Fibroblast of upper back skin (primary cell): ENCODE results near the gene FARP2.

Experiments used
- DNase-seq: peaks from one replicate; pipeline ENCODE4 v3.0.0-alpha.2; 2013

Gene FARP2

DNA sequence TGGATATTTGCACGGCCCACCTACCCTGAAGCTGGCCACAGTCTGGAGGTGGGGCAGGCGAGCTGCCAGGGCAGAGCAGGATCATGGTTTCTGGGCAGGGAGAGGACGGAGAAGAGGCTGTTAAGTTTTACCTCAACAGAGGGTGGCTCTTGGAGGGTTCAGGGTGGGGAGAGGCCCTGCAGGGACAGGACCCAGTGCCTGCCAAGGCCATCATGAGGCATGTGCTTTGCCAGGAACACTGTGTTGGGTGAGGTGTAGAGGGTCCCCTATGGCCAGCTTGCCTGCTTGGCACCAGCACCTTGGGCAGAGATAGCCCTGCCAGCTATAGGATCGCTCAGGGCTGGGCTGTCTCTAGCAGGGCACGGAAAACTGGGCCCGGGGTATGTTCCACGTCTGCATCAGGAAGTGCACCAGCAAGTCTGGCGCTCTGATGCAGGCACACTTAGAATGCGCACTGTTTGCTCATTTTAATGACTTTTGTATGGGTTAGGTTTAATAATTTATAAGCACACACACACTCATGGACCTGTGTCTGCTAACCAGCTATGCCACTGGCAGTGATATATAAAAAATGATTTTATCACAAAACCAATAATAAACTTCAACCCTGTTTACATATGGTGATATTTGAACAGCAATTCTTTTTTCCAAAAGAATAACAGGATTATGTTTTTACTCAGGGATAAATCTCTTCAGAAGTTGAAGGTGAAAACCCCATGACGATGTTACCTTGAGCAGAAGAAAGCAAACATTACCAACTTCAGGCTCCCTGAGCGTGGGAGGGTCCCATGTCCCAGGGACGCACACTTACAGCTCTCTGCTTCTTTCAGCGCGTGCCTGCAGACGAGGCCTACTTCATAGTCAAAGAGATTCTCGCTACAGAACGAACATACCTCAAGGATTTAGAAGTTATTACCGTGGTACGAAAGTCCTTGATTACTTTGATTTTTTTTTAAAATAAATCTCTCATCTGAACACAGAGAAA lies 105.9 kb downstream of the FARP2 start:
- no peak for DNase-seq

DNA sequence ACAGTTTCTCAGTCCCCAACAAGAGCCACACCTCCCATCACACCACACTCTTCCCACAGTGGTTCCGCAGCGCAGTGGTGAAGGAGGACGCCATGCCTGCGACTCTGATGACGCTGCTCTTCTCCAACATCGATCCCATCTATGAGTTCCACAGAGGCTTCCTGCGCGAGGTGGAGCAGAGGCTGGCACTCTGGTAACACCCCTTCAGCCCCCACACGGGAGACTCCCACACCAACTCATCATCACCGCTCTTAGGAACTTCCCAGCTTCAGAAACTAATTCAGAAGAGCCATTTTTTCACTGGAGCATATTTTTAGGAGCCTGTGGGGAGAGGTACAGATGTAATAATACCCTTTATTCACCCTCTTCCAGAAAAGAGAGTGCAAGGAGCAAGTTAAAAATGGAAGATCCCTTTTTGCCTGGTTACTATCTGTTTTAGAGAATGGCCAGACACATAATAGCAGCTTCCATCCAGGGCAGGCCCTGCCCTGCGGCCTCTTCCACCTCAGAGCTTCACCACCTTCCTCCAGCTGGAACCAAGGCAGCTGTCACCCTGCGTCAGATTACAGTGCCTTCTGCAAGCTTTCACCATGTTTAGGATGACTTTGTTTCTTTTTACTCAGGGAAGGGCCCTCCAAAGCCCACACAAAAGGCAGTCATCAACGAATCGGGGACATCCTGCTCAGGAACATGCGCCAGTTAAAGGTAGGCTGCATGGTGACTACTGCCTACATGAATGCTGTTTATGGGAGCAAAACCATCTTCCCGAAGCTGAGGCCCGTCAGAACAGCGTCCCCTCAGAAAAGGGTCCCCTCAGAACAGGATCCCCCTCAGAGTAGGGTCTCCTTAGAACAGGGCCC lies 107.4 kb downstream of the FARP2 start:
- DNase-seq, result no peak

DNA sequence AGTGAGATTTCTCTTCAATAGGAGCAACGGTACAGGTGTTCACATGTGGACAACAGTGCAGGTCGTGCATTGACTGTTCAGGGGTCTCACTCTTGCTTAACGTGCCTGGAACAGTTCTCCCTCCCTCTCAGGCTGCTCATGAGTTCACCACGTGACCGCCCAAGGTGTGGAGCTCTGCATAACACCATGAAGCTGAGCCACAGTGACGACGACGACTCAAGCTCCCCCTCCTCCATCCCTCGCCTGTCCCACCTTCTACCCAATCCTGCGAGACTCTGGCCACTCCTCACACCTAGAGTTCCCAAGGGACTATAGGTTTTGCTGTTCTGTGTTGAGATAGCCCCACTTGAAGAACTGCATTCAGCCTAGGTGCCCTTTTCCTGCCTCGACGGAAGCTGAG lies 109.5 kb downstream of the FARP2 start:
- no peak for DNase-seq

DNA sequence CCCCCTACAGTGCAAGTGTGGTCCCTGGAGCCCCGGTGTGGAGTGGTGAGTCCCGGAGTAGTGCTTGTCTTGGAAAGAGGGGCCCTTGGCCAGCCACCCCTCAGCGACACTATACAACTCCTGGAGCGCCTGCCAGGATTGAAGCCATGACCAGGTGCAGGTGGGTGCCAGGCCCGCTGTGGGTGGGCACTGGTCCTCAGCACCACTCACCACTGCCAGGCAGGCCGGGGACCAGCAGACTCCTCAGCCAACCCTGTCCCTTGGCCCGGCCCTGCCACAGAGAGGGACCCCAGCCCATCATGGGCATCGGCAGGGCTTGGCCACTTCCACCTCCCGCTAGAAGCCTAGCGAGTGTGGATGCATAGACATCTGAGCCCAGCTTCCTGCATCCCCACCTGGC lies 110.1 kb downstream of the FARP2 start:
- DNase-seq, result no peak

DNA sequence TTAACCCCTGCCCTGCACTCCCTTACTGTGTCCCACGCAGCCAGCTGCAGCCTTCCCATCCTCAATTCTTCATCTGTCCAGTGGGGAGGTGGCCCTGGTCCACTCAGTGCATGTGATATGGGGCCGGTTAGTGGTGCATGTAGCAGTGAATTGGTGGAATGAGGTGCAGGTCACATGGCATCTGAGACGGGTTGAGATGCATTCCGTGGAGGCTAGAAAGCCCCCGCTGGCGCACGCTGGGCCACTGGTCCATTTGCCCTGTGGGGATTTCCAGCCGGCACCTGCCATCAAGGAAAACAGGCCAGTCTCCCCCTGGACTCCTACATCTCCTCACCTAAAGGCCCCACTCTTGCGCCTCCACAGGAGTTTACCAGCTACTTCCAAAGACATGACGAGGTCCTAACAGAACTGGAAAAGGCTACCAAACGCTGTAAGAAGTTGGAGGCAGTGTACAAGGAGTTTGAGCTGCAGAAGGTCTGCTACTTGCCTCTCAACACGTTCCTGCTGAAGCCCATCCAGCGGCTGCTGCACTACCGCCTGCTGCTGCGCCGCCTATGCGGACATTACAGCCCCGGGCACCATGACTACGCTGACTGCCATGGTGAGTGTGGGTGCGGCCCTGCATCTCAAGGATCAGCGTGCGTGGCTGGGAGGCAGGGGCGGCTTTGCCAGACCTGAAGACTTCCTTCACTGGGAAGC lies 111.8 kb downstream of the FARP2 start:
- DNase-seq, result no peak

DNA sequence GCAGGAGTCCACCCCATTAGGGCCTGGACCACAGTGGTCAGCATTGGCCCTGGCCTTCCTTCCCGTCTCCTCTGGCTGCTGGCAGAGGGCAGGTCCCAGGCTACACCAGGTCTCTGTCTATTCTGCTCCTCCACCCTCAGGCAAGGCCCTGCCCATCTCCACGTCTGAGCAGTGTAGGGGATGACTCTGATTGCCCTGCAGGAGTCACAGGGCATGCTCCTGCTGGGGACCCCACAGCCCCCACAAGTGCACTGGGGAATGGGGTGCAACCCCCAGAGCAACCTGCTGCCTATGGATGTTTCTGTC lies 112.3 kb downstream of the FARP2 start:
- DNase-seq, result no peak

DNA sequence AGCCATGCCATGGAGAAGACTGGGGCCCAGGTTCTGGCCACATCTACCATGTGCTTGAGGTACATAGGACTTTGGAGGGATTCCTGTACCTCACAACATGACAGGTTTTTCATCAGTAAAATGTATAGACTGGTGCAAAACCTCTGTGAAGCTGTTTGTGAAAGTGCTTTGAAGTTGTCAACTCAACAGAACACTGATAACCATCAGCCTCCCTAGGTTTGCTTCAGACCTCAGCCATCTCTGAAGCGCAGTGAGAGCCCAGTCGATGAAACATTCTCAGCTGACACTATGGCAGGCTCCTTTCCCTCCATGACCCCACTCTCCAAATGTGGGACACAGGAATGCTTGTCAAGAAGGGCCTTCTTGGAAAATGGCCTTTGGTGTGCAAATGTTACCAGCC lies 113.7 kb downstream of the FARP2 start:
- no peak for DNase-seq

DNA sequence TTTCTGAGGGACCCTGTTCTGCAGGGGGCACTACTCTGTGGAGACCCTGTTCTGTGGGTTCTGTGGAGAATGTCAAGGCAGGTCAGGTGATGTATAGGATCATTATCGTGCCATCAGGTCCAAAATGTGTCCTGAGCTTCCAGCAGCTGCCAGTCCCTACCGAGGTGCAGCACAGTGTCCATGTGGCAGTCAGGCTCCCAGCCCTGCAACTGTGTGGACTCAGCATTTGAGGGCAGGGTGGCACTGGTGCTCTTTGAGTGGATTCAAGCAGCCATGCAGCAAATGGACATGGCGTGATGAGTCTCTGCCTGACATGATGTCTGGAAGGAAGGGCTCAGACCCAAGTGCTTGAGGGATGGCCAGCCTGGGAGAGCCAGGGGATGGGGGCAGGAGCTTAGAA lies 117.3 kb downstream of the FARP2 start:
- DNase-seq, result no peak

DNA sequence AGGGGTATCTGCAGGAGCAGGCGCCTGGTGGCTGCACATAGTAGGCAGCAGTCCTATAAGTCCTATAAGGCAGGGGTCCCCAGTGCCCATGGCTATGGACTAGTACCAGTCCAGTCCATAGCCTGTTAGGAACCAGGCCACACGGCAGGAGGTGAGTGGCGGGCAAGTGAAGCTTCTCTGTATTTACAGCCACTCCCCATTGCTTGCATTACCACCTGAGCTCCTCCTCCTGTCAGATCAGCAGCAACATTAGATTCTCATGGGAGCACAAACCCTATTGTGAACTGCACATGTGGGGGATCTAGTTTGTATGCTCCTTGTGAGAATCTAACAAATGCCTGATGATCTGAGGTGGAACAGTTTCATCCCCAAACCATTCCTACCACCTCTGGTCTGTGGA lies 119.2 kb downstream of the FARP2 start:
- no peak for DNase-seq

DNA sequence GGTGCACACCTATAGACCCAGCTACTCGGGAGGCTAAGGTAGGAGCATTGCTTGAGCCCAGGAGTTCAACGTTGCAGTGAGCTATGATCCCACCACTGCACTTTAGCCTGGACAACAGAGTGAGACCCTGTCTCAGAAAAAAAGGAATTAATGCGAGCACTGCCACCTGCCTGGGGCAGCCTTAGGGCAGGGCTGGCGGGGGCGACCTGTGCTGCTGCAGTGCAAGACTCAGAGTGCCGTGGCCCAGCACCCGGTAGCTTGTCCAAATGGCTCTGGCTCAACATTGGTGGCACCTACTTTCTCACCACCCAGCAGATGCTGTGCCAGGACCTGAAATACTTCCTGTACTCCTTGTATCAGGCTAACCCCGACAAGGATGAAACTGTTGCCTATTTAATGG lies 122.1 kb downstream of the FARP2 start:
- no peak for DNase-seq

DNA sequence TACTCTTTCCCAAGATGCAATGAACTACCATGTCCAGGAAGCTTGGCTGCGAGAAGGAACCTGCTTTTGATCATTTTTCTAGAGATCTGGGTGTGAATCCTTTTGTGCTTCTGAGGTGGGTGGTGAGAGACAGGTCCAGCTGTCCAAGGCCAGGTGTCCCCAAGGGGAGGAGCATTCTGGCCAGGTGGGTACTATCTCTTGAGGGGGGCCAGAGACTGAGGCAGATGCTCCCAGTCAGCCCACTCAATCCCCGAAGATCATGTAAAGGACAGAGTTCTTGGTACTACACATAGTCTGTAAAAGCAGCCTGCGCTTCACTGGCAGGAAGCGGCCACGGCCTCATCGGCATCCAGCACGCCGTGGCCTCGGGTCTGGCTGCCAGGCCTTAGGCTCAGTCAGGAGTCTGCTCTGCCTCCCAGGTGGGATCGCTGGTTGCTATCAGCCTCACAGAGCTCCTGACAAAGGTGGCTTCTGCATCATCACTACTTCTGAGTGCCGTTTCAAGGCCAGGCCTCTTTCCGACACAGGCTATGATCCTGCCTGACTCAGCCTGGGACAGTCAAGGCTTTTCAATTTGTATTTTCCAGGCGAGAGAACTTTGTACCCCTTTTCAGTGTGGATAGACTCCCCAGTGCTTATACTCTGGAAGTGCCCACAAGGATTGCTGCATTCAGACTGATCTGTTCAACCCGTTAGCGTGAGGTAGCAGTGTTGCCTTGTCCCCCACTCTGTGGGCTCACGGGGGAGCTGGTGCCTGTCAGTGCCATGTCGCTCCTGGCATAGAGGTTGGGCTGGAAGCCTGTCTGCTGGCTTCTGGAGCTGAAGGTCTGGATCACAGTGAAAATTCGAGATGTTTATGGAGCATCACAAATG lies 123.2 kb downstream of the FARP2 start:
- DNase-seq, result no peak

DNA sequence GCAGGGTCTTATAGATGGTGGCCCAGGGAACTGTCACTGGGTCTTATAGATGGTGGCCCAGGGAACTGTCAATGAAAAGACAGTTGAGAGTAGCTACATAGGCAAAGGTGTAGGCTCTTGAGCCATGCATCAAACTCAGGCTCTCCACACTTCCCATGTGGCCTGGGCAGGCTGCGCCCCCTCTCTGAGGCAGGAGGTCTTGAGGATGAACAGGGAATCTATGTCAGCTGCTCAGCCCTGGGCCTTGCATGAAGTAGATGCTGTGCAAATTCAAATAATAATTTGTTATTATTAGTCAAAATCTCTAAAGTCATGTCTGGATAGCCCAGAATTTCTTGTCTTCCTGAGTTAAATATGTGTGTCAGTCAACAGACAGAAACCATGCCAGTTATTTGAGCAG lies 125.6 kb downstream of the FARP2 start:
- no peak for DNase-seq

DNA sequence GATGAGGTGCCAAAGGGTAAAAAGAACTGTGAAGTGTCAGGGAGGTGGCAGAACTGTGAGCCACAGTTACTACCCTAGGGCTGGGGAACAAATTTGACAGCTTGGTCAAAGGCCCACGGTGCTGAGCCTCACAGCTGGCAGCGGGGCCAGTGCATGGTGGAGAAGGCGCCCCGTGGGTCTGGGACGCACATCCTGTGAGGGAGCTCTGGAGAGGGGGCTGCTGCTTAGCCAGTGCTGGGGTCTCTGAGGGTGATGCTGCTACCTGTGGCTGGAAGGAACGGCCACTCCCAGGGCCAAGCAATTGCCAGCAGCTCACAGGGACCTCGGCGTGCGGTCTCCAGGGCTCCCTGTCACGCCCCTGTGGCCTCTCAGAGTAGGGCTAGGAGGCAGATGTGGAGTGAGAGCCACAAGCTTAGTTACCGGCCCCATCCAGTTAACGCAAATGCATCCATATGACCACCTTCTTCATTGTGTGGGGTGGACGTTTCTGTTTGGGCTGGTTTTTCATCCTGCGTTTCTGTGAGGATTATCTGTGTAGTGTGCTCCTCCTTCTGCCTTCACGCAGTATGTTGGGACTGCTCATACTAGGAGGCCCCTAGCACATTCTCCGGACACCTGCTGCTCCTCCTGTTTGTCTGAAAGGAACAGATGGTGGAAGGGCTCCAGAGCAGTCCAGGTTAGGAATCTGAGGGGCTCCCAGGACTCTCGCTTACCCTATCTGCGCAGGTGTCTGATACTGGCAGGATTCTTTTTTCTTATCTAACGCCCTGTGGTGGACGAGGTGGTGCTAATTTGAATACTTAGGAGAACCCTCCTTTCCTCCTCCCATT lies 126.3 kb downstream of the FARP2 start:
- no peak for DNase-seq

DNA sequence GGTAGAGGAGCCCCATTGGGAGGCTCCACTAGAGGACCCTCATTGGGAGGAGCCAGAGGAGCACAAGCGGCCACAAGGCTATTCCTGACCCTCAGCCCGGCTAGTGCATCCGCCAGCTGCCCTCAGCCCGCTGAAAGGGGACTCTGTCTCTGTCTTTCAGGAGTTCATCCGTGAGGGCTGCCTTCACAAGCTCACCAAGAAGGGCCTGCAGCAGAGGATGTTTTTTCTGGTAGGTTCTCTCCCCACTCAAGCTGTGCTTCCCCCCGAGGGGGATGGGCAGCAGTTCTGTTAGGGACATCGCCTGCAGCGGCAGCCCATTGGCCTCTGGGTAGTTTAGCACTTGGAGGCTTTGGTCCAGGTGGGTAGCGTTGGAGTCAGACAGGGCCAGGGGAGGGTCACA lies 127.2 kb downstream of the FARP2 start:
- DNase-seq, result no peak

DNA sequence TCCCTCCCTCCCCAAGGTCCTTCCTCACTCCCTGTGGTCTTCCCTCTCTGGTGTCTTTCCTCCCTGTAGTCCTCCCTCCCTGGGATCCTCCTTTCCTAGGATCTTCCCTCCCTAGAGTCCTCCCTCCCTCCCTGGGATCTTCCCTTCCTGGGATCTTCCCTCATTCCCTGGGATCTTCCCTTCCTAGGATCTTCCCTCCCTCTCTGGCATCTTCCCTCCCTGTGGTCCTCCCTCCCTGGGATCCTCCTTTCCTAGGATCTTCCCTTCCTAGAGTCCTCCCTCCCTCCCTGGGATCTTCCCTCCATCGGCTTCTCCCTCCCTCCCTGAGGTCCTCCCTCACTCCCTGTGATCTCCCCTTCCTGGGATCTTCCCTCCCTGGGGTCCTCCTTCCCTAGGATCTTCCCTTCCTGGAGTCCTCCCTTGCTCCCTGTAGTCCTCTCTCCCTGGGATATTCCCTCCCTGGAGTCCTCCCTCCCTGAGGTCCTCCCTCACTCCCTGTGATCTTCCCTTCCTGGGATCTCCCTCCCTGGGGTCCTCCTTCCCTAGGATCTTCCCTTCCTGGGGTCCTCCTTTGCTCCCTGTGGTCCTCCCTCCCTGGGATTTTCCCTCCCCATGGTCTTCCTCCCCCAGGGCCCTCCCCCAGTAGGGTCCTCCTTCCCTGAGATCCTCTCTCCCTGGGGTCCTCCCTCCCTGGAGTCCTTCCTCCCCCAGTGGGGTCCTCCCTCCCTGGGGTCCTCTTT lies 129.3 kb downstream of the FARP2 start:
- no peak for DNase-seq

DNA sequence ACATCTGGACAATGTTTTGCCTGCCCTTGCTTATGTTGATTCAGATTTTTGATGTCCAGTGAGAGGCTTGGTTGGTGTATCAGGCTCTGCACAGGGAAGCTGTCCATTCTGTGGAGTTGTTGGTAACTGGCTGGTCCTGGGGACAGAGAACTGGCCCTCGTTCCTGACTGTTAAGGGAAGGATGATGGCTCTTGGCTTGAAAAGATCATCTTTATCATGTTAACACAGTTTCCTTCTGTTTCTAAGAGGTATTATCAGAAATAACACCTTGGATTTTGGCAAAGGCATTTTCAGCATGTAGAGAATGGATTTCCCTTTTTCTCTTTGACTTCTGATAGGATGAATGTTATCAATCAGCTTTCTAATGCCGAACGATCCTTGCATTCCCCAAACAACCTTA lies 133.0 kb downstream of the FARP2 start:
- DNase-seq, result no peak

DNA sequence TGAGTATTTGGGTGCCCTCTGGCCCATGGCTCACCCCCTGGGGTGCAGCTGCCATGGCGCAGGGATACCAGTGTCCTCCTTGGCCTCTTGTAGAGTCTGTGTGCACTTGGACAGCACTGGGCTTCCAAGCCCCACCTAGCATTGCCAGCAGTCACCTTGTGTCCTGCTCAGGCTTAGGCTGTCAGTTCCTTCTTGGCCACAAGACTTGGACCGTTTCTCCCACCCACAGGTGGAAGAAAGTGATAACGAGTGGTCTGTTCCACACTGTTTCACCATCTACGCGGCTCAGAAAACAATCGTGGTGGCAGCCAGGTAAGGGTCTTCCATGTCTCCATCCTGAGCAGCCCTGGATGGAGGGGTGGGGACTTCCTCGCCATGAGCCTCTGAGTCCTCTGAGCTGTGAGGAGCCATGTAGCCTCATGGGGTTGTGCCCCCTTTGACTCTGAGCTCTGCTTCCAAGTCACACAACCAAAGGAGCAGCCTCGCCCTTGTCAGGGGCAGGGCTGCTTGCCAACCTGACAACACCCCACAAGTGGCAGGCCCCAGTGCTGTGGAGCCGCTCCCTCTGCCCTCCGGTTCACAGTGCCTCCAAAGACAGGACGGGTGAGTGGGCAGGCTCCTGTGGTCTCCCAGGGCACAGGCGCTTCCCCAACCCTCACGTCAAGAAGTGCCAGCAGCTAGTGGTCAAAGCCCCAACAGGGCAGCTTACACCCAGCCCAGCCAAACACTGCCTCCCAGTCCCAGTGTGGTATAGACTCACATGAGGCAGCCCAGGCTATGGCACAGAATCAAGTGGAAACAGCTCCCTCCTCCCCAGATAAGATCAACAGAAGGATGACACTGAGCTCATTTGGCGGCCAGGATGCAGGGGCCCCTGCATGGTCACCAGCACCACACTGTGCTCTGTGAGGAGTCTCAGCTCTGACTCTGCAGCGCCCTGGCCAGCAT lies 133.9 kb downstream of the FARP2 start:
- DNase-seq, result no peak

DNA sequence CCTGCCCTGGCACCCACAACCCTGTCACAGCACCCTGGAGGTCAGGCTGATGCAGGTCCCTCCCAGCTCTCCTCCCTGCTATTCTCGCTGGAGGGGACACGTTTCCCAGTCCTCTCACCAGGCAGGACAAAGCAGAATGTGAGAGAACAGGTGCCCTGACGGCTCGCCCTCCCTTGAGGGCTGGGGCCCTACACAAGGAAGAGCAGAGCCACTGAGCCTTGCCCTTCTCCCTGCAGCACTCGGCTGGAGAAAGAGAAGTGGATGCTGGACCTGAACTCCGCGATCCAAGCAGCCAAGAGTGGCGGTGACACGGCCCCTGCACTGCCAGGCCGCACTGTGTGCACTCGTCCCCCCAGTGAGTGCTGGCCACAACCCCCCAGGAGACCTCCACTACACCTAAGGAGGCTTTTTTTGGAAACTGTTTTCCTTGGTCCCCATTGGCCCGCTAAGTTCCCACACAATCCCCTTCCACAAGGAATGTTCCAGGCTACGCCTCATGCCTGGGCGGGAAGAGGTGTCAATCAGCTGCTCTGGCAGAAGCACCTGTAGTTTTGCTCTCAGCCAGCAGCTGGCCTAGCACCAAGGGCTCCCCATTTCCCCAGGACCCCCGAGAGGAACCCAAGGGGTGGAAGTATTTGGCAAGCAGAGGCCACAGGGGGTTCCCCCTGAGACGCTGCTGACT lies 134.9 kb downstream of the FARP2 start:
- no peak for DNase-seq

DNA sequence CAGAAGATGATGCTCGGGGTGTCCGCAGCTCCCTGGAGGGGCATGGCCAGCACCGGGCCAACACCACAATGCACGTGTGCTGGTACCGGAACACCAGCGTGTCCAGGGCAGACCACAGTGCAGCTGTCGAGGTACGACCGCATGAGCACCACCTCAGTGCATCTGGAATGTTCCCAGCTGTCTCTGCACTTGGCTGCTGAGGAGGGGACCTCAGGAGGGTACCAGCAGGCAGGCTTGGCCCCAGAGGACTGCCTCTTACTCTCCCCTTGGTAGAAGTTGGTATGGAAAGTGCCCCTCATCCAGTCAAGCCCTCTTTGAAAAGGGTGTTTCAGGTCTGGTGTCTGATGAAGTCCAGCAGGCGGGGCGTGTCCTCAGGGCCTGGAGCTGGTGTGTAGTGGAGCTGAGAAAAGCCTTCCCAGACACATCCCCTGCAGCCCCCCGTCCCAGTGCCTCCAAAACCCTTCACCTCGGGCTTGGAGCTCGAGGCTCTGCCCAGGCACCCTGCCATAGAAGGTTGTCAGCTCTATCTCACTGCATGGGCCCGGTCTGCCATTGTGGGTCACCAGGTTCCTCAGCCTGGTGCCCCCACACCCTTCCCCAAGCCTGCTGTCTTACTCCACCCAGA lies 135.6 kb downstream of the FARP2 start:
- DNase-seq, result no peak
